SK-N-SH (cell line): Measurements from ENCODE around the gene HERC3. TPM values are rescaled to one million over a fixed set of nuclear protein-coding genes. Genes with fewer than 3 reads are reported as not detected.

Experiments
- CTCF ChIA-PET: fragments of 300-600, 350-600 bp; formaldehyde crosslinking; extraction: SDS; loops from one replicate; lab custom pipeline; 2021; lab: Yijun Ruan, JAX
- POLR2A ChIA-PET: fragments of 350-600 bp; sonication (Branson Sonifier 250); formaldehyde crosslinking; extraction: SDS; loops from one replicate; lab custom pipeline; 2020; ENCODE audit warnings: antibody characterized with exemption, inconsistent platforms; lab: Yijun Ruan, JAX
- DNase-seq: peaks from one replicate; pipeline ENCODE4 v3.0.0; 2012
- H2AFZ ChIP-seq: fragments of 200-600 bp; sonication (generic); 2 replicates; pipeline ENCODE4 v1.8.1; 2016; ENCODE audit warnings: antibody characterized with exemption, mild to moderate bottlenecking, low read depth
- H3F3A ChIP-seq: fragments of 200-600 bp; sonication (generic); replicated peaks from 2 replicates; pipeline ENCODE3; 2016; ENCODE audit warnings: antibody characterized with exemption, mild to moderate bottlenecking; ENCODE audit not compliant: insufficient read depth
- H3K27ac ChIP-seq, 2 experiments: fragments of 200-500 bp in 1 of 2; fragments of 200-600 bp in 1 of 2; sonication (Bioruptor generic) in 1 of 2; sonication (generic), shearing (Covaris generic) in 1 of 2; 2 replicates each; pipeline versions ENCODE4 v1.5.1 to v1.6.1; 2014 to 2016; ENCODE audit warnings: low read depth in 2 of 2, inconsistent platforms in 1 of 2, low read length in 1 of 2, mild to moderate bottlenecking in 1 of 2, mixed read lengths in 1 of 2
- H3K27me3 ChIP-seq: fragments of 200-600 bp; sonication (generic), shearing (Covaris generic); 2 replicates; pipeline ENCODE4 v1.6.1; 2016; ENCODE audit warnings: mixed run types; ENCODE audit not compliant: insufficient read depth
- H3K36me3 ChIP-seq, 2 experiments: fragments of 200-500 bp in 1 of 2; fragments of 200-600 bp in 1 of 2; sonication (Bioruptor generic) in 1 of 2; sonication (generic) in 1 of 2; replicated peaks in 1 of 2; 2 replicates each; pipeline versions ENCODE3 to v1.5.1; 2014 to 2016; ENCODE audit warnings: low read length in 1 of 2, mild to moderate bottlenecking in 1 of 2; ENCODE audit not compliant: insufficient read depth in 2 of 2, control insufficient read depth in 1 of 2
- H3K4me1 ChIP-seq, 2 experiments: fragments of 200-500 bp in 1 of 2; fragments of 200-600 bp in 1 of 2; sonication (Bioruptor generic) in 1 of 2; sonication (generic), shearing (Covaris generic) in 1 of 2; 2 replicates each; pipeline versions ENCODE4 v1.5.1 to v1.6.1; 2014 to 2016; ENCODE audit warnings: low read depth in 1 of 2, low read length in 1 of 2, mixed run types in 1 of 2; ENCODE audit not compliant: insufficient read depth in 2 of 2, control insufficient read depth in 1 of 2
- H3K4me2 ChIP-seq: fragments of 200-600 bp; sonication (generic), shearing (Covaris generic); 2 replicates; pipeline ENCODE4 v1.6.1; 2017; ENCODE audit warnings: mixed run types
- H3K4me3 ChIP-seq, 2 experiments: fragments of 200-500 bp in 1 of 2; fragments of 200-600 bp in 1 of 2; sonication (Bioruptor generic) in 1 of 2; sonication (generic), shearing (Covaris generic) in 1 of 2; 2 replicates each; pipeline versions ENCODE4 v1.5.1 to v1.8.1; 2014 to 2016; ENCODE audit warnings: low read depth in 2 of 2, inconsistent platforms in 1 of 2, low read length in 1 of 2, mild to moderate bottlenecking in 1 of 2, mixed read lengths in 1 of 2, moderate library complexity in 1 of 2
- H3K79me2 ChIP-seq: fragments of 200-600 bp; sonication (generic); 2 replicates; pipeline ENCODE4 v1.8.1; 2017; ENCODE audit warnings: mild to moderate bottlenecking; ENCODE audit not compliant: insufficient read depth
- H3K9ac ChIP-seq: fragments of 200-600 bp; sonication (generic); 2 replicates; pipeline ENCODE4 v1.6.1; 2017; ENCODE audit warnings: mixed run types
- H3K9me2 ChIP-seq: fragments of 200-600 bp; sonication (generic); 2 replicates; pipeline ENCODE4 v1.6.1; 2017; ENCODE audit warnings: mixed run types
- H3K9me3 ChIP-seq: fragments of 200-600 bp; sonication (generic); 2 replicates; pipeline ENCODE4 v1.6.1; 2017; ENCODE audit warnings: mixed run types, mild to moderate bottlenecking, moderate library complexity
- H4K20me1 ChIP-seq: fragments of 200-600 bp; sonication (generic); 2 replicates; pipeline ENCODE4 v1.6.1; 2017; ENCODE audit warnings: mild to moderate bottlenecking, mixed run types; ENCODE audit not compliant: insufficient read depth
- CTCF ChIP-seq: fragments of 200-600 bp; sonication (generic); IDR thresholded peaks from 2 replicates; pipeline ENCODE4 v1.6.1; 2017; ENCODE audit warnings: antibody characterized with exemption, mild to moderate bottlenecking, moderate library complexity
- EP300 ChIP-seq, 2 experiments: IDR thresholded peaks; 2 replicates each; pipeline versions ENCODE4 v1.4.0 to v1.6.1; 2012; ENCODE audit warnings: borderline replicate concordance in 1 of 2, low read depth in 1 of 2, low read length in 1 of 2
- JUND ChIP-seq: IDR thresholded peaks from 2 replicates; pipeline ENCODE4 v1.4.0; 2012
- NFIC ChIP-seq: IDR thresholded peaks from 2 replicates; pipeline ENCODE4 v1.4.0; 2012; ENCODE audit warnings: borderline replicate concordance
- PBX3 ChIP-seq: IDR thresholded peaks from 2 replicates; pipeline ENCODE4; 2012
- POLR2AphosphoS5 ChIP-seq: IDR thresholded peaks from 2 replicates; pipeline ENCODE4 v1.6.1; 2012; ENCODE audit warnings: low read depth, low read length
- RAD21 ChIP-seq: IDR thresholded peaks from 2 replicates; pipeline ENCODE4 v1.6.1; 2012; ENCODE audit warnings: mild to moderate bottlenecking, low read length
- REST ChIP-seq: IDR thresholded peaks from 2 replicates; pipeline ENCODE4 v1.6.1; 2012; ENCODE audit warnings: mild to moderate bottlenecking, low read depth, low read length, moderate library complexity
- RFX5 ChIP-seq: IDR thresholded peaks from 2 replicates; pipeline ENCODE4 v1.6.1; 2012; ENCODE audit warnings: mild to moderate bottlenecking, improper control_type of control experiment, low read length
- SIN3A ChIP-seq: IDR thresholded peaks from 2 replicates; pipeline ENCODE4 v1.6.1; 2012; ENCODE audit warnings: low read depth, mild to moderate bottlenecking, low read length, moderate library complexity, borderline replicate concordance
- YY1 ChIP-seq: IDR thresholded peaks from 2 replicates; pipeline ENCODE4 v1.4.0; 2012; ENCODE audit warnings: low read depth, mild to moderate bottlenecking
- ZBTB33 ChIP-seq: IDR thresholded peaks from 2 replicates; pipeline ENCODE4 v1.4.0; 2012; ENCODE audit warnings: low read depth, borderline replicate concordance
- WGBS: methylation state at CpG from one replicate; pipeline ENCODE4 v1.1.6; 2017; ENCODE audit warnings: low lambda C conversion rate; 5-methylcytosine and 5-hydroxymethylcytosine counted together
- polyA plus RNA-seq, 3 experiments: library from polyadenylated mRNA; depleted of rRNA; stranded (reverse); fragments of >200 nt; gene quantifications; 2 replicates each; pipeline ENCODE4 v1.2.3, GENCODE V29; 2012

The HERC3 gene
- polyA plus RNA-seq, 1 of the 3 experiments (the other 2 are of a cell fraction) = 4.6 TPM

GRCh38 chr4:88722276-88722780 is 130.0 kb downstream of the HERC3 start:
- Histone ChIP-seq H3K79me2 (no peaks in the 10 kb centered on the region), H2AFZ (no peak overlapping the region), H3K9me2 (no peaks in the 10 kb centered on the region), H3K27me3 (no peaks in the 10 kb centered on the region), H4K20me1 (no peaks in the 10 kb centered on the region), H3K36me3 (peaks cover 4 to 32% of the 10 kb centered on the region in 2 experiments), H3K27ac (no peak overlapping the region), H3K4me3 (no peak overlapping the region), H3F3A (no peaks in the 10 kb centered on the region), H3K4me1 (no peaks in the 10 kb centered on the region), H3K9me3 (0 out of 2 replicates have a peak, but pooled peaks cover 1% of the 10 kb centered on the region), H3K9ac (no peak overlapping the region), H3K4me2 (no peak overlapping the region)
- WGBS = 97% methylated on average over 8 of the region's 10 CpGs
- no peak for TF ChIP-seq NFIC
- no peak for TF ChIP-seq POLR2AphosphoS5
- no peak for TF ChIP-seq SIN3A
- TF ChIP-seq YY1 = no peak
- TF ChIP-seq EP300 (IDR thresholded peaks at IDR 0.05; ENCODE audit: borderline replicate concordance in 1 of 2, low read depth in 1 of 2, low read length in 1 of 2) = no peak
- TF ChIP-seq RAD21 = no peak
- no peak for TF ChIP-seq RFX5
- TF ChIP-seq ZBTB33 = no peak
- no peak for TF ChIP-seq REST
- TF ChIP-seq JUND = no peak
- no peak for TF ChIP-seq CTCF
- no peak for TF ChIP-seq PBX3
- ChIA-PET CTCF (interaction anchor here (1.0 kb wide), 1 partner anchor 301 kb away, joined by 3 read pairs; no protein-coding TSS in a partner anchor), POLR2A (no interaction called here)
- no peak for DNase-seq
